ENCODE results near the gene CRKL.
"Not testable (repeated sequence)": the region's sequence is repeated elsewhere in the genome, so short reads cannot be mapped to it uniquely, and the experiment has no call there.

DNA sequence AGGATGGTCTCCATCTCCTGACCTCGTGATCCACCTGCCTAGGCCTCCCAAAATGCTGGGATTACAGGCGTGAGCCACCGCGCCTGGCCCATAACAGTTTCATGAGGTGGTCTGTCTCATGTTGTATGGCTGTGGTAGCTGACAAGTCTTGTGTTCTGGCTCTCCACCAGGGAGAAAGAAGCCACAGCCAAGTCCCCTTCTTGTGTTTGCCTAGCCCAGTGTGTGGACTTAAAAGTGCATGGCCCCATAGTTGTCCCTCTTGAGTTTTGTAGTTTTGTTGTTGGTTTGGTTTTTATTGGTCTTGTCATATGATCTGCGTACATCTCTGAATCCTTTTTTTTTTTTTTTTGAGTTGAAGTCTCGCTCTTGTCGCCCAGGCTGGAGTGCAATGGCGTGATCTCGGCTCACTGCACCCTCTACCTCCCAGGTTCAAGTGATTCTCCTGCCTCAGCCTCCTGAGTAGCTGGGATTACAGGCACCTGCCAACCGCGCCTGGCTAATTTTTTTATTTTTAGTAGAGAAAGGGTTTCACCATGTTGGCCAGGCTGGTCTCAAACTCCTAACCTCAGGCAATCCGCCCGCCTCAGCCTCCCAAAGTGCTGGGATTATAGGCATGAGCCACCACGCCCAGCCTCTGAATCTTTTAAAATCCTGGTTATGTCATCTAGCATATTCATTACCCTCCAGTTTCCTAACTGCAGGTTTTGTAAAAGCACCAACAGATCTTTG lies 22.4 kb downstream of the CRKL start:
- TF ChIP-seq, protein P1, sequence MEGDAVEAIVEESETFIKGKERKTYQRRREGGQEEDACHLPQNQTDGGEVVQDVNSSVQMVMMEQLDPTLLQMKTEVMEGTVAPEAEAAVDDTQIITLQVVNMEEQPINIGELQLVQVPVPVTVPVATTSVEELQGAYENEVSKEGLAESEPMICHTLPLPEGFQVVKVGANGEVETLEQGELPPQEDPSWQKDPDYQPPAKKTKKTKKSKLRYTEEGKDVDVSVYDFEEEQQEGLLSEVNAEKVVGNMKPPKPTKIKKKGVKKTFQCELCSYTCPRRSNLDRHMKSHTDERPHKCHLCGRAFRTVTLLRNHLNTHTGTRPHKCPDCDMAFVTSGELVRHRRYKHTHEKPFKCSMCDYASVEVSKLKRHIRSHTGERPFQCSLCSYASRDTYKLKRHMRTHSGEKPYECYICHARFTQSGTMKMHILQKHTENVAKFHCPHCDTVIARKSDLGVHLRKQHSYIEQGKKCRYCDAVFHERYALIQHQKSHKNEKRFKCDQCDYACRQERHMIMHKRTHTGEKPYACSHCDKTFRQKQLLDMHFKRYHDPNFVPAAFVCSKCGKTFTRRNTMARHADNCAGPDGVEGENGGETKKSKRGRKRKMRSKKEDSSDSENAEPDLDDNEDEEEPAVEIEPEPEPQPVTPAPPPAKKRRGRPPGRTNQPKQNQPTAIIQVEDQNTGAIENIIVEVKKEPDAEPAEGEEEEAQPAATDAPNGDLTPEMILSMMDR (conservative IDR thresholded peaks at IDR 0.05; ENCODE audit: low read depth, low read length), result not testable (repeated sequence)
- not testable (repeated sequence) for TF ChIP-seq EZH2 (IDR thresholded peaks at IDR 0.05; ENCODE audit: borderline replicate concordance, low read depth, low read length, poor library complexity, severe bottlenecking)

Data from A673 (cell line).